Midbrain (tissue), 1 donor: ENCODE data around the gene KAZN.

ENCODE experiments used
- DNase-seq: peaks from one replicate; lab custom pipeline; 2025; lab: John Stamatoyannopoulos, UW

KAZN gene

GRCh38 chr1:14677292-14677971 lies 78.9 kb downstream of the KAZN start:
- no peak for DNase-seq

GRCh38 chr1:14678011-14678638 lies 79.6 kb downstream of the KAZN start:
- DNase-seq = no peak

GRCh38 chr1:14679027-14679688 lies 80.7 kb downstream of the KAZN start:
- DNase-seq = no peak

GRCh38 chr1:14681182-14681581 lies 82.7 kb downstream of the KAZN start:
- no peak for DNase-seq

- DNase-seq = no peak
Observed at GRCh38 chr1:14682941-14683621, 84.6 kb downstream of the KAZN start.

- DNase-seq = no peak
Observed at GRCh38 chr1:14685078-14685477, 86.6 kb downstream of the KAZN start.

- no peak for DNase-seq
Observed at GRCh38 chr1:14686701-14687100, 88.2 kb downstream of the KAZN start.

- no peak for DNase-seq
Observed at GRCh38 chr1:14687147-14687546, 88.7 kb downstream of the KAZN start.

GRCh38 chr1:14689996-14690615 lies 91.6 kb downstream of the KAZN start:
- DNase-seq = no peak

- no peak for DNase-seq
Observed at GRCh38 chr1:14693949-14694348, 95.5 kb downstream of the KAZN start.

GRCh38 chr1:14694589-14694988 lies 96.1 kb downstream of the KAZN start:
- DNase-seq = no peak

GRCh38 chr1:14696761-14697160 lies 98.3 kb downstream of the KAZN start:
- DNase-seq = no peak

- DNase-seq = no peak
Observed at GRCh38 chr1:14697353-14697752, 98.9 kb downstream of the KAZN start.

GRCh38 chr1:14698314-14698713 lies 99.8 kb downstream of the KAZN start:
- no peak for DNase-seq

GRCh38 chr1:14699620-14700019 lies 101.1 kb downstream of the KAZN start:
- DNase-seq = no peak

- DNase-seq = no peak
Observed at GRCh38 chr1:14704846-14705245, 106.4 kb downstream of the KAZN start.

- no peak for DNase-seq
Observed at GRCh38 chr1:14705824-14706223, 107.3 kb downstream of the KAZN start.

GRCh38 chr1:14706631-14707030 lies 108.1 kb downstream of the KAZN start:
- DNase-seq = no peak

- DNase-seq = no peak
Observed at GRCh38 chr1:14707531-14708445, 109.3 kb downstream of the KAZN start.

GRCh38 chr1:14710331-14710730 lies 111.8 kb downstream of the KAZN start:
- DNase-seq = no peak

- no peak for DNase-seq
Observed at GRCh38 chr1:14712136-14712535, 113.7 kb downstream of the KAZN start.
